Measurements from ENCODE around the gene VDR. TPM values are rescaled to one million over a fixed set of nuclear protein-coding genes. Genes with fewer than 3 reads are reported as not detected.
A peak's percentile ranks its signal among the peaks of the same experiment; 100 is the strongest.

VDR gene
- total RNA-seq, 1 donor, result 8.2 TPM

GRCh38 chr12:47930634-47931033, 25.8 kb upstream of the VDR start:
- no peak for DNase-seq (ENCODE audit: low read depth)
- no peak overlapping the region for H3K4me3 ChIP-seq (ENCODE audit: low read depth, low read length)
- TF ChIP-seq CTCF (IDR thresholded peaks at IDR 0.05; ENCODE audit: insufficient read depth, low read depth, low read length), result no peak

GRCh38 chr12:47927346-47927745, 22.6 kb upstream of the VDR start:
- no peak for DNase-seq (ENCODE audit: low read depth)
- no peak overlapping the region for H3K4me3 ChIP-seq (ENCODE audit: low read depth, low read length)
- TF ChIP-seq CTCF (IDR thresholded peaks at IDR 0.05; ENCODE audit: insufficient read depth, low read depth, low read length), result no peak

GRCh38 chr12:47921907-47922306, 17.1 kb upstream of the VDR start:
- no peak for DNase-seq (ENCODE audit: low read depth)
- no peak overlapping the region for H3K4me3 ChIP-seq (ENCODE audit: low read depth, low read length)
- no peak for TF ChIP-seq CTCF (IDR thresholded peaks at IDR 0.05; ENCODE audit: insufficient read depth, low read depth, low read length)

- no peak for TF ChIP-seq CTCF (IDR thresholded peaks at IDR 0.05; ENCODE audit: insufficient read depth, low read depth, low read length)
- H3K4me3 ChIP-seq (ENCODE audit: low read depth, low read length), result no peak overlapping the region
- no peak for DNase-seq (ENCODE audit: low read depth)
These were observed 16.1 kb upstream of the VDR start for GRCh38 chr12:47920913-47921312.

GRCh38 chr12:47913081-47913480, 8.3 kb upstream of the VDR start:
- no peak for TF ChIP-seq CTCF (IDR thresholded peaks at IDR 0.05; ENCODE audit: insufficient read depth, low read depth, low read length)
- DNase-seq (ENCODE audit: low read depth), result no peak
- no peak overlapping the region for H3K4me3 ChIP-seq (ENCODE audit: low read depth, low read length)

GRCh38 chr12:47912556-47912955, 7.8 kb upstream of the VDR start:
- TF ChIP-seq CTCF (IDR thresholded peaks at IDR 0.05; ENCODE audit: insufficient read depth, low read depth, low read length), result no peak
- DNase-seq (ENCODE audit: low read depth), result peak; percentile 27

GRCh38 chr12:47910981-47911380, 6.2 kb upstream of the VDR start:
- TF ChIP-seq CTCF (IDR thresholded peaks at IDR 0.05; ENCODE audit: insufficient read depth, low read depth, low read length), result no peak
- no peak overlapping the region for H3K4me3 ChIP-seq (ENCODE audit: low read depth, low read length)
- no peak for DNase-seq (ENCODE audit: low read depth)

More at GRCh38 chr12:47912556-47912955, 7.8 kb upstream of the VDR start:
- H3K4me3 ChIP-seq (ENCODE audit: low read depth, low read length), result no peak overlapping the region

Data from fibroblast of villous mesenchyme (primary cell).